ENCODE measurements around the gene OSBPL2.

OSBPL2 gene

GRCh38 chr20:62315773-62316172 lies 77.5 kb downstream of the OSBPL2 start:
- DNase-seq = no peak

- DNase-seq = no peak
These were observed 78.2 kb downstream of the OSBPL2 start for GRCh38 chr20:62316331-62317166.

- no peak for DNase-seq
These were observed 78.9 kb downstream of the OSBPL2 start for GRCh38 chr20:62317167-62317655.

- no peak for DNase-seq
These were observed 80.4 kb downstream of the OSBPL2 start for GRCh38 chr20:62318400-62319345.

- DNase-seq = no peak
These were observed 81.1 kb downstream of the OSBPL2 start for GRCh38 chr20:62319346-62319909.

GRCh38 chr20:62320581-62321354 lies 82.4 kb downstream of the OSBPL2 start:
- no peak for DNase-seq

- no peak for DNase-seq
These were observed 83.2 kb downstream of the OSBPL2 start for GRCh38 chr20:62321521-62321948.

- no peak for DNase-seq
These were observed 83.7 kb downstream of the OSBPL2 start for GRCh38 chr20:62321975-62322374.

- no peak for DNase-seq
These were observed 84.2 kb downstream of the OSBPL2 start for GRCh38 chr20:62322492-62323041.

GRCh38 chr20:62323146-62323979 lies 85.0 kb downstream of the OSBPL2 start:
- DNase-seq = no peak

- no peak for DNase-seq
These were observed 85.9 kb downstream of the OSBPL2 start for GRCh38 chr20:62323980-62324906.

GRCh38 chr20:62325172-62325905 lies 87.0 kb downstream of the OSBPL2 start:
- DNase-seq = no peak

- no peak for DNase-seq
These were observed 88.2 kb downstream of the OSBPL2 start for GRCh38 chr20:62326559-62326958.

- DNase-seq = no peak
These were observed 88.8 kb downstream of the OSBPL2 start for GRCh38 chr20:62326959-62327725.

- no peak for DNase-seq
These were observed 89.6 kb downstream of the OSBPL2 start for GRCh38 chr20:62327726-62328495.

- DNase-seq = no peak
These were observed 90.5 kb downstream of the OSBPL2 start for GRCh38 chr20:62328684-62329388.
